AG04450 (cell line): ENCODE data around the gene LAMA4. TPM values are rescaled to one million over a fixed set of nuclear protein-coding genes. Genes with fewer than 3 reads are reported as not detected.
"Not testable (repeated sequence)": the region's sequence is repeated elsewhere in the genome, so short reads cannot be mapped to it uniquely, and the experiment has no call there.

Experiments
- CTCF ChIA-PET: fragments of 300-600, 350-600 bp; formaldehyde crosslinking; extraction: SDS; loops from one replicate; lab custom pipeline; 2022; ENCODE audit warnings: antibody characterized with exemption, inconsistent platforms; lab: Charles Lee
- POLR2A ChIA-PET: fragments of 350-600 bp; formaldehyde crosslinking; extraction: SDS; loops from one replicate; lab custom pipeline; 2021; ENCODE audit warnings: antibody characterized with exemption, inconsistent platforms; lab: Yijun Ruan, JAX
- DNase-seq: peaks from one replicate; pipeline ENCODE4 v3.0.0-alpha.2; 2011; ENCODE audit warnings: low read depth, low spot score
- H3K27ac ChIP-seq: one replicate; pipeline ENCODE4 v1.5.1; 2012; ENCODE audit warnings: low read depth, low read length, control low read depth
- H3K27me3 ChIP-seq: one replicate; pipeline ENCODE4 v1.6.0; 2012; ENCODE audit warnings: low read length; ENCODE audit not compliant: control insufficient read depth, insufficient read depth
- H3K4me3 ChIP-seq: 2 replicates; pipeline ENCODE4 v1.5.1; 2011; ENCODE audit warnings: mild to moderate bottlenecking, low read depth, low read length, control low read depth
- H3K9me3 ChIP-seq: 2 replicates; pipeline ENCODE4 v1.5.1; 2012; ENCODE audit warnings: low read length; ENCODE audit not compliant: control insufficient read depth, insufficient read depth
- polyA plus RNA-seq: library from polyadenylated mRNA; depleted of rRNA; stranded (reverse); fragments of >200 nt; gene quantifications from 2 replicates; pipeline ENCODE4 v1.2.3, GENCODE V29; 2011
- TF ChIP-seq, protein P1 (sequence below): IDR thresholded peaks from 2 replicates; pipeline ENCODE4 v1.5.1; 2011; ENCODE audit warnings: low read depth, low read length, control low read depth, inconsistent platforms

Gene LAMA4
- polyA plus RNA-seq, 1 experiment, result 246 TPM

DNA sequence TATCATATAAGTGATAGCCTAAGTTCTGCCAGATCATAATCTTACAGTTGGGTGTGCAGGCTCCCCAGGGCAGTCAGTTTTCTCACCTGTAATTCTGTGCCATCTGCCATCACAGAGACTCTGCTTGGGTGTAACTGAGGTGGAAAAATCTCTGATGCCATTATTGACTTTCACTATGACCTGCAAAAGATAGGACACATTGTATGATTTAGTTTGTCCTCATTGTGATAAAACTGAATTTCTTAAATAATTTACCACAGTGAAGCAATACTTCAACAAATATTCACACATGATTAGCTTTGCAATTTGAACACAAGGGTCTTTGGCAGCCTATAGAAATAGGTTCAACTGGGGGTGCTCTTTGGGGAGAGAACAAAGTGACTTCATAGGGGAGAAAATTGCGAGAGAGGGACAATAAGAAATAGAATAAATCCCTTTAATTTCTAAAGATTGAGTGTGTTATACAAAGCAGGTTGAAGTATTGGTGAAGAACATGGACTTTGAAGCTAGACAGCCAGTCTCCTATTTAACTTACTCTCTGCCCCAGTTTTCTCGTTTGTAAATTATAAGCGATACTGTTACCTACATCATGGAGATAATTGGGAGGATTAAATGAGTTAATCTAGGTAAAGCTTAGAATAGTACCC lies 139.7 kb downstream of the LAMA4 start:
- no peak for DNase-seq
- POLR2A ChIA-PET, result no interaction called here
- H3K9me3 ChIP-seq, result no peaks in the 10 kb centered on the region
- no peaks in the 10 kb centered on the region for H3K27me3 ChIP-seq
- no peak overlapping the region for H3K4me3 ChIP-seq
- H3K27ac ChIP-seq, result no peak overlapping the region
- TF ChIP-seq, protein P1, sequence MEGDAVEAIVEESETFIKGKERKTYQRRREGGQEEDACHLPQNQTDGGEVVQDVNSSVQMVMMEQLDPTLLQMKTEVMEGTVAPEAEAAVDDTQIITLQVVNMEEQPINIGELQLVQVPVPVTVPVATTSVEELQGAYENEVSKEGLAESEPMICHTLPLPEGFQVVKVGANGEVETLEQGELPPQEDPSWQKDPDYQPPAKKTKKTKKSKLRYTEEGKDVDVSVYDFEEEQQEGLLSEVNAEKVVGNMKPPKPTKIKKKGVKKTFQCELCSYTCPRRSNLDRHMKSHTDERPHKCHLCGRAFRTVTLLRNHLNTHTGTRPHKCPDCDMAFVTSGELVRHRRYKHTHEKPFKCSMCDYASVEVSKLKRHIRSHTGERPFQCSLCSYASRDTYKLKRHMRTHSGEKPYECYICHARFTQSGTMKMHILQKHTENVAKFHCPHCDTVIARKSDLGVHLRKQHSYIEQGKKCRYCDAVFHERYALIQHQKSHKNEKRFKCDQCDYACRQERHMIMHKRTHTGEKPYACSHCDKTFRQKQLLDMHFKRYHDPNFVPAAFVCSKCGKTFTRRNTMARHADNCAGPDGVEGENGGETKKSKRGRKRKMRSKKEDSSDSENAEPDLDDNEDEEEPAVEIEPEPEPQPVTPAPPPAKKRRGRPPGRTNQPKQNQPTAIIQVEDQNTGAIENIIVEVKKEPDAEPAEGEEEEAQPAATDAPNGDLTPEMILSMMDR, result no peak
- CTCF ChIA-PET, result interaction anchor here (1.0 kb wide), 1 partner anchor 48 kb away, joined by 3 read pairs; no protein-coding TSS in a partner anchor

DNA sequence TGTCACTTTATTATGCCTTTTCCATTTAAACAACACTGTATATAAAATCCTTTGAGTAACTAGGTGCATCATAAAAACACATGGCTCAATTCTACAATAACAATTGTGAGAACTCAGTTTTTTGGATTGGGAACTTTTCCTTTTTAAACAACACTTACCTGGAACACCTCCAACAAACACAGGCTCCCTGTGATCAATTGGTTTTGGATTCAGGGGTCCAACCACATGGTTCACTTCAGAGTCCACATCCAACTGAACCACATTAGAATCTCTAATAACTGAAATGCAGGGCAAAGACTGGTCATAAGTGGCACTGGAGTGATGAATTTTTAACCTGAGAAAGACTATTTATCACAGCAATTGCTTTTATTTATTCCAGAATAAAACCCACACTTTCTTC lies 140.4 kb downstream of the LAMA4 start:
- TF ChIP-seq, protein P1, result no peak
- no peak overlapping the region for H3K27ac ChIP-seq
- ChIA-PET CTCF (no interaction called here), POLR2A (no interaction called here)
- H3K27me3 ChIP-seq, result no peaks in the 10 kb centered on the region
- H3K4me3 ChIP-seq, result no peak overlapping the region
- no peak for DNase-seq
- no peaks in the 10 kb centered on the region for H3K9me3 ChIP-seq

DNA sequence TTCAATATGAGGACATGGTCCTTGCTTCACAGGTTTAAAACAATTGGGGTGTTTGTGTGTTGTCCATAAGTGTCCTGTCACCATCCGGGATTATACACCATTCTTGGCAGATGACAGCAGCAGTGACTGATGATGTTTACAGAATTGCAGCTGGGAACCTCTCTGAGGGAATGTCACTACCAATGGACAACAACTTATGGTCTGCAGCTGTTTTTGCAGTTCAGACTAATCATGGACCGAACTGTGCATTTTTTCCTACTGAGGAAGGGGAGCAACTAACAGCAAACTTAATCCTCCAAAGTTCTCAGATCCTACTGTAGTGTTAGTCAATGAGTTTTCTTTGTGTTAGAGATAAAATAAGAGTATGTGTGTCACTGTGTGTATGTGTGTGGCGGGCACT lies 140.9 kb downstream of the LAMA4 start:
- CTCF ChIA-PET, result no interaction called here

DNA sequence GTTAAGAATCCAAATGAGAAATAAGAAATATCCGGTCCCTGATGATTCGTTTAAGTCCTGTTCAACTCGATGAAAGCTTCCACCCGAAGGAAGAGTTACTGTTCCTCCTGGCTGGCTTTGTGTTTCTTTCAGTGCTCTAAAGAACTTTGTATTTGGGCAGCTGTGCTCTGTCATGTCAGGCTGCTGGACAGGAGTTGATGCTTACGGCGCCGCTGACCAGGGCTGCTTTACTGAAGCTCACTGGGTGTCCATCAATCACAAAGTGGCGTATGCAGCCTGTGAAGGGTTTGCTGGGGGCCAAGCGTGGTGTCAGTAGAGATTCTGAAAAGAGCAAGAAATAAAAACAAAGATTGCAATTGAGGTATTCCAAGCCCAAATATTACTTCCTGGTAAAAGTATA lies 145.1 kb downstream of the LAMA4 start:
- CTCF ChIA-PET, result no interaction called here
- H3K27ac ChIP-seq, result no peak overlapping the region
- H3K27me3 ChIP-seq, result no peaks in the 10 kb centered on the region
- H3K4me3 ChIP-seq, result no peak overlapping the region
- DNase-seq, result no peak
- POLR2A ChIA-PET, result no interaction called here
- TF ChIP-seq, protein P1, result no peak
- no peaks in the 10 kb centered on the region for H3K9me3 ChIP-seq

More for the DNA sequence above, 140.9 kb downstream of the LAMA4 start:
- POLR2A ChIA-PET, result no interaction called here
- TF ChIP-seq, protein P1, result no peak
- Histone ChIP-seq H3K27me3 (no peaks in the 10 kb centered on the region), H3K4me3 (no peak overlapping the region), H3K27ac (no peak overlapping the region), H3K9me3 (no peaks in the 10 kb centered on the region)
- peak; percentile 2 for DNase-seq

DNA sequence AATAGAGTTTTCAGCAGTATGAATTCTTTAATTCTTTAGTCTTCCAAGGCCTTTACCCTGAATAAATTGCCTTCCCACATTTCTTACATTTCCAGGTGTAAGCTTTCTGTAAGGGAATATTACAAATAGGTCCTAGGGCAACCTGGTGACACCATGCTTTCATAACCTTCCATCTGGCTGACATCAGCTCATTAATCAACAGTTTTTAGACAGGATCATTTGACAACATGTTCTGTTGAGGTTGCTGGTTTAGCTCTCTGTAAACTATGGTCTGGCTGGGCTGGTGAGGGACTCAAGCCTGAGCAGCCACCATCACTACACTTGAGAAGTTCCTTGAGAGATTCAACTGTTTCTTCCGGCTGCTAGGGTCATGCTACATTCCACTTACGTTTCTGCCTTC lies 147.8 kb downstream of the LAMA4 start:
- POLR2A ChIA-PET, result no interaction called here
- Histone ChIP-seq H3K27me3 (no peaks in the 10 kb centered on the region), H3K4me3 (no peak overlapping the region), H3K27ac (no peak overlapping the region), H3K9me3 (no peaks in the 10 kb centered on the region)
- CTCF ChIA-PET, result no interaction called here
- TF ChIP-seq, protein P1, result no peak
- no peak for DNase-seq

DNA sequence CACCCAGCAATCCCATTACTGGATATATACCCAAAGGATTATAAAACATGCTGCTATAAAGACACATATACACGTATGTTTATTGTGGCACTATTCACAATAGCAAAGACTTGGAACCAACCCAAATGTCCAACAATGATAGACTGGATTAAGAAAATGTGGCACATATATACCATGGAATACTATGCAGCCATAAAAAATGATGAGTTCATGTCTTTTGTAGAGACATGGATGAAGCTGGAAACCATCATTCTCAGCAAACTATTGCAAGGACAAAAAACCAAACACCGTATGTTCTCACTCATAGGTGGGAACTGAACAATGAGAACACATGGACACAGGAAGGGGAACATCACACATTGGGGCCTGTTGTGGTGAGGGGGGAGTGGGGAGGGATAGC lies 148.3 kb downstream of the LAMA4 start:
- H3K4me3 ChIP-seq, H3K27me3 ChIP-seq, CTCF ChIA-PET, H3K27ac ChIP-seq, POLR2A ChIA-PET, DNase-seq, H3K9me3 ChIP-seq: not testable (repeated sequence)
